ENCODE results near the gene GNAT3.

GRCh38 chr7:80511964-80512363 lies at the start of gene GNAT3:
- TF ChIP-seq, protein P1, sequence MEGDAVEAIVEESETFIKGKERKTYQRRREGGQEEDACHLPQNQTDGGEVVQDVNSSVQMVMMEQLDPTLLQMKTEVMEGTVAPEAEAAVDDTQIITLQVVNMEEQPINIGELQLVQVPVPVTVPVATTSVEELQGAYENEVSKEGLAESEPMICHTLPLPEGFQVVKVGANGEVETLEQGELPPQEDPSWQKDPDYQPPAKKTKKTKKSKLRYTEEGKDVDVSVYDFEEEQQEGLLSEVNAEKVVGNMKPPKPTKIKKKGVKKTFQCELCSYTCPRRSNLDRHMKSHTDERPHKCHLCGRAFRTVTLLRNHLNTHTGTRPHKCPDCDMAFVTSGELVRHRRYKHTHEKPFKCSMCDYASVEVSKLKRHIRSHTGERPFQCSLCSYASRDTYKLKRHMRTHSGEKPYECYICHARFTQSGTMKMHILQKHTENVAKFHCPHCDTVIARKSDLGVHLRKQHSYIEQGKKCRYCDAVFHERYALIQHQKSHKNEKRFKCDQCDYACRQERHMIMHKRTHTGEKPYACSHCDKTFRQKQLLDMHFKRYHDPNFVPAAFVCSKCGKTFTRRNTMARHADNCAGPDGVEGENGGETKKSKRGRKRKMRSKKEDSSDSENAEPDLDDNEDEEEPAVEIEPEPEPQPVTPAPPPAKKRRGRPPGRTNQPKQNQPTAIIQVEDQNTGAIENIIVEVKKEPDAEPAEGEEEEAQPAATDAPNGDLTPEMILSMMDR (IDR thresholded peaks at IDR 0.05; ENCODE audit: low read depth, low read length, missing input control), result no peak
- TF ChIP-seq TAF1 (conservative IDR thresholded peaks at IDR 0.05) (no peak), SP1 (IDR thresholded peaks at IDR 0.05) (no peak), MAX (IDR thresholded peaks at IDR 0.05) (no peak), HNF4A (conservative IDR thresholded peaks at IDR 0.05) (no peak), YY1 (IDR thresholded peaks at IDR 0.05) (no peak), JUND (IDR thresholded peaks at IDR 0.05) (no peak), RXRA (IDR thresholded peaks at IDR 0.05) (no peak), EGR1 (IDR thresholded peaks at IDR 0.05; ENCODE audit: low read depth in 2 of 2) (no peak), RAD21 (IDR thresholded peaks at IDR 0.05) (no peak), FOXA1 (IDR thresholded peaks at IDR 0.05) (no peak)
- TF ChIP-seq, protein P2, sequence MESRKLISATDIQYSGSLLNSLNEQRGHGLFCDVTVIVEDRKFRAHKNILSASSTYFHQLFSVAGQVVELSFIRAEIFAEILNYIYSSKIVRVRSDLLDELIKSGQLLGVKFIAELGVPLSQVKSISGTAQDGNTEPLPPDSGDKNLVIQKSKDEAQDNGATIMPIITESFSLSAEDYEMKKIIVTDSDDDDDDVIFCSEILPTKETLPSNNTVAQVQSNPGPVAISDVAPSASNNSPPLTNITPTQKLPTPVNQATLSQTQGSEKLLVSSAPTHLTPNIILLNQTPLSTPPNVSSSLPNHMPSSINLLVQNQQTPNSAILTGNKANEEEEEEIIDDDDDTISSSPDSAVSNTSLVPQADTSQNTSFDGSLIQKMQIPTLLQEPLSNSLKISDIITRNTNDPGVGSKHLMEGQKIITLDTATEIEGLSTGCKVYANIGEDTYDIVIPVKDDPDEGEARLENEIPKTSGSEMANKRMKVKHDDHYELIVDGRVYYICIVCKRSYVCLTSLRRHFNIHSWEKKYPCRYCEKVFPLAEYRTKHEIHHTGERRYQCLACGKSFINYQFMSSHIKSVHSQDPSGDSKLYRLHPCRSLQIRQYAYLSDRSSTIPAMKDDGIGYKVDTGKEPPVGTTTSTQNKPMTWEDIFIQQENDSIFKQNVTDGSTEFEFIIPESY (IDR thresholded peaks at IDR 0.05), result no peak
- TF ChIP-seq, protein P3, sequence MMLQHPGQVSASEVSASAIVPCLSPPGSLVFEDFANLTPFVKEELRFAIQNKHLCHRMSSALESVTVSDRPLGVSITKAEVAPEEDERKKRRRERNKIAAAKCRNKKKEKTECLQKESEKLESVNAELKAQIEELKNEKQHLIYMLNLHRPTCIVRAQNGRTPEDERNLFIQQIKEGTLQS (IDR thresholded peaks at IDR 0.05), result no peak
- TF ChIP-seq, protein P4, sequence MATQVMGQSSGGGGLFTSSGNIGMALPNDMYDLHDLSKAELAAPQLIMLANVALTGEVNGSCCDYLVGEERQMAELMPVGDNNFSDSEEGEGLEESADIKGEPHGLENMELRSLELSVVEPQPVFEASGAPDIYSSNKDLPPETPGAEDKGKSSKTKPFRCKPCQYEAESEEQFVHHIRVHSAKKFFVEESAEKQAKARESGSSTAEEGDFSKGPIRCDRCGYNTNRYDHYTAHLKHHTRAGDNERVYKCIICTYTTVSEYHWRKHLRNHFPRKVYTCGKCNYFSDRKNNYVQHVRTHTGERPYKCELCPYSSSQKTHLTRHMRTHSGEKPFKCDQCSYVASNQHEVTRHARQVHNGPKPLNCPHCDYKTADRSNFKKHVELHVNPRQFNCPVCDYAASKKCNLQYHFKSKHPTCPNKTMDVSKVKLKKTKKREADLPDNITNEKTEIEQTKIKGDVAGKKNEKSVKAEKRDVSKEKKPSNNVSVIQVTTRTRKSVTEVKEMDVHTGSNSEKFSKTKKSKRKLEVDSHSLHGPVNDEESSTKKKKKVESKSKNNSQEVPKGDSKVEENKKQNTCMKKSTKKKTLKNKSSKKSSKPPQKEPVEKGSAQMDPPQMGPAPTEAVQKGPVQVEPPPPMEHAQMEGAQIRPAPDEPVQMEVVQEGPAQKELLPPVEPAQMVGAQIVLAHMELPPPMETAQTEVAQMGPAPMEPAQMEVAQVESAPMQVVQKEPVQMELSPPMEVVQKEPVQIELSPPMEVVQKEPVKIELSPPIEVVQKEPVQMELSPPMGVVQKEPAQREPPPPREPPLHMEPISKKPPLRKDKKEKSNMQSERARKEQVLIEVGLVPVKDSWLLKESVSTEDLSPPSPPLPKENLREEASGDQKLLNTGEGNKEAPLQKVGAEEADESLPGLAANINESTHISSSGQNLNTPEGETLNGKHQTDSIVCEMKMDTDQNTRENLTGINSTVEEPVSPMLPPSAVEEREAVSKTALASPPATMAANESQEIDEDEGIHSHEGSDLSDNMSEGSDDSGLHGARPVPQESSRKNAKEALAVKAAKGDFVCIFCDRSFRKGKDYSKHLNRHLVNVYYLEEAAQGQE (IDR thresholded peaks at IDR 0.05), result no peak

Data from liver (tissue), 3 donors.